CD4-positive, CD25-positive, alpha-beta regulatory T cell (primary cell): Measurements from ENCODE around the gene PELI1. TPM values are rescaled to one million over a fixed set of nuclear protein-coding genes. Genes with fewer than 3 reads are reported as not detected.

ENCODE experiments used
- ATAC-seq, 2 donors: fragments of 150-1000 bp; cut with Tn5 transposase; one replicate each; pipeline ENCODE4 v1.10.0; 2021; ENCODE audit warnings: low read depth in 2 of 2, moderate number of reproducible peaks in 2 of 2, moderate library complexity in 1 of 2
- DNase-seq, 3 donors: peaks; one replicate each; pipeline versions ENCODE4 v3.0.0 to v3.0.0-alpha.2; 2012 to 2022; ENCODE audit warnings: mixed read lengths in 1 of 3
- H3K27ac ChIP-seq: one replicate; pipeline ENCODE4 v1.7.0; 2013; ENCODE audit warnings: mild to moderate bottlenecking, low read length; ENCODE audit not compliant: insufficient read depth, poor library complexity, severe bottlenecking
- H3K27me3 ChIP-seq: one replicate; pipeline ENCODE4 v1.7.0; 2013; ENCODE audit warnings: low read length; ENCODE audit not compliant: control insufficient read depth, insufficient read depth
- H3K36me3 ChIP-seq: one replicate; pipeline ENCODE4 v1.7.0; 2013; ENCODE audit warnings: mild to moderate bottlenecking, low read length, moderate library complexity; ENCODE audit not compliant: control insufficient read depth, insufficient read depth
- H3K4me1 ChIP-seq: 2 replicates; pipeline ENCODE4 v1.7.0; 2013; ENCODE audit warnings: mild to moderate bottlenecking, low read length; ENCODE audit not compliant: insufficient read depth, control insufficient read depth, poor library complexity, severe bottlenecking
- H3K4me3 ChIP-seq: one replicate; pipeline ENCODE4 v1.7.0; 2013; ENCODE audit warnings: low read depth, mild to moderate bottlenecking, low read length, moderate library complexity
- H3K9me3 ChIP-seq, 2 experiments: 1 replicate in 1 of 2; 2 replicates in 1 of 2; pipeline ENCODE4 v1.7.0; 2013; ENCODE audit warnings: low read length in 2 of 2, mild to moderate bottlenecking in 1 of 2, moderate library complexity in 1 of 2; ENCODE audit not compliant: control insufficient read depth in 2 of 2
- H3K27ac Mint-ChIP-seq, 3 donors: one replicate each; pipeline ENCODE4 v1.8.0; 2020 to 2022; ENCODE audit warnings: mild to moderate bottlenecking in 3 of 3, mixed read lengths in 3 of 3, moderate library complexity in 2 of 3
- H3K27me3 Mint-ChIP-seq: one replicate; pipeline ENCODE4 v1.8.0; 2022; ENCODE audit warnings: mild to moderate bottlenecking, mixed read lengths
- H3K36me3 Mint-ChIP-seq: one replicate; pipeline ENCODE4 v1.8.0; 2020; ENCODE audit warnings: mixed read lengths
- H3K4me1 Mint-ChIP-seq, 4 donors: one replicate each; pipeline ENCODE4 v1.8.0; 2020 to 2022; ENCODE audit warnings: mixed read lengths in 4 of 4, mild to moderate bottlenecking in 1 of 4
- H3K4me3 Mint-ChIP-seq, 4 donors: one replicate each; pipeline ENCODE4 v1.8.0; 2020 to 2022; ENCODE audit warnings: mild to moderate bottlenecking in 4 of 4, mixed read lengths in 4 of 4, moderate library complexity in 3 of 4
- H3K9me3 Mint-ChIP-seq, 7 donors: one replicate each; pipeline ENCODE4 v1.8.0; 2020 to 2022; ENCODE audit warnings: mixed read lengths in 7 of 7, mild to moderate bottlenecking in 3 of 7, moderate library complexity in 2 of 7
- polyA plus RNA-seq, 4 donors: library from polyadenylated mRNA; unstranded; fragments of 300-500 nt; fragmentation: Illumina TruSeq; gene quantifications; one replicate each; pipeline ENCODE4 v1.2.3, GENCODE V29; 2021
- total RNA-seq: library from RNA; stranded (reverse); gene quantifications from one replicate; pipeline ENCODE4 v1.2.3, GENCODE V29; 2022

Gene PELI1
- total and polyA plus RNA-seq, 5 donors from 2014 or later = 32.9 to 405 (median 34.2) TPM

- no peaks in the 10 kb centered on the region for H3K27me3 ChIP-seq
- Mint-ChIP-seq H3K27me3 (no peaks in the 10 kb centered on the region), H3K36me3 (peaks cover 15% of the 10 kb centered on the region), H3K4me1 (peaks cover 54 to 90% (median 69%) of the 10 kb centered on the region in 4 donors), H3K27ac (no peak overlapping the region), H3K4me3 (peak overlapping the region in 2 of 4 donors; percentile 15 to 46), H3K9me3 (peaks cover 0 to 2% (median 0%) of the 10 kb centered on the region in 7 donors)
- H3K9me3 ChIP-seq = no peaks in the 10 kb centered on the region
- DNase-seq = no peak
- H3K4me1 ChIP-seq = peaks cover 30% of the 10 kb centered on the region
- no peak overlapping the region for H3K27ac ChIP-seq
- no peak for ATAC-seq
- H3K4me3 ChIP-seq = no peak overlapping the region
- peaks cover 10% of the 10 kb centered on the region for H3K36me3 ChIP-seq
These were observed 23.3 kb downstream of the PELI1 start for GRCh38 chr2:64120928-64121327.

GRCh38 chr2:64120008-64120407 is 24.2 kb downstream of the PELI1 start:
- Histone ChIP-seq H3K27ac (no peak overlapping the region), H3K27me3 (no peaks in the 10 kb centered on the region), H3K4me3 (peak overlapping the region; percentile 35), H3K36me3 (peaks cover 10% of the 10 kb centered on the region), H3K9me3 (no peaks in the 10 kb centered on the region), H3K4me1 (peaks cover 37% of the 10 kb centered on the region)
- ATAC-seq (no peak), DNase-seq (no peak)
- Mint-ChIP-seq H3K4me1 (peaks cover 57 to 92% (median 70%) of the 10 kb centered on the region in 4 donors), H3K9me3 (peaks cover 0 to 2% (median 0%) of the 10 kb centered on the region in 7 donors), H3K27ac (no peak overlapping the region), H3K27me3 (no peaks in the 10 kb centered on the region), H3K36me3 (peaks cover 15% of the 10 kb centered on the region), H3K4me3 (peak overlapping the region in 1 of 4 donors; percentile 44)

DNA sequence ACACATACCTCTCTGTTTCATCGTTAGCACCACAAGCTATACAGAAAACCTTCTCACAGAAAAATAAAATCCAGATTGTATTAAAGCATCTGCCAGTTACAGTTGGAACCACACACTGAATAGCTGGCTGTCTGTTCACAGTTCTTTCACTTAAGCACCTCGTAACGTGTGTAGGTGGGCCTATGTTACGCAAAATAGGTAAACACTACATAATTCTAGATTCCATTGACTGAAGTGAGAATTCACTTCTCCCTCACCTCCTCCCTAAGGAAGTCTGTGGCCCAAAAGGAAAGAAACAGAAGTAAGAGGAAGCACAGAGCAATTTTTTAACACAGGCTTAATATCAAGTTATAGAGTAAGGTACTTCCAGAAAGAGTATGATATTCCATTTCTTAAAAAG is 24.9 kb downstream of the PELI1 start:
- Histone ChIP-seq H3K9me3 (no peaks in the 10 kb centered on the region), H3K27me3 (no peaks in the 10 kb centered on the region), H3K4me3 (peak overlapping the region; percentile 35), H3K27ac (no peak overlapping the region), H3K4me1 (peaks cover 43% of the 10 kb centered on the region), H3K36me3 (peaks cover 10% of the 10 kb centered on the region)
- DNase-seq (no peak), ATAC-seq (peak in 1 of 2 donors; percentile 21)
- H3K27me3 Mint-ChIP-seq = no peaks in the 10 kb centered on the region
- peaks cover 10% of the 10 kb centered on the region for H3K36me3 Mint-ChIP-seq
- peak overlapping the region in 1 of 3 donors; percentile 8 for H3K27ac Mint-ChIP-seq
- H3K4me1 Mint-ChIP-seq = peaks cover 59 to 92% (median 70%) of the 10 kb centered on the region in 4 donors
- H3K4me3 Mint-ChIP-seq = peak overlapping the region in 3 of 4 donors; percentile 37 to 72 (median 49)
- peaks cover 0 to 2% (median 0%) of the 10 kb centered on the region in 7 donors for H3K9me3 Mint-ChIP-seq

DNA sequence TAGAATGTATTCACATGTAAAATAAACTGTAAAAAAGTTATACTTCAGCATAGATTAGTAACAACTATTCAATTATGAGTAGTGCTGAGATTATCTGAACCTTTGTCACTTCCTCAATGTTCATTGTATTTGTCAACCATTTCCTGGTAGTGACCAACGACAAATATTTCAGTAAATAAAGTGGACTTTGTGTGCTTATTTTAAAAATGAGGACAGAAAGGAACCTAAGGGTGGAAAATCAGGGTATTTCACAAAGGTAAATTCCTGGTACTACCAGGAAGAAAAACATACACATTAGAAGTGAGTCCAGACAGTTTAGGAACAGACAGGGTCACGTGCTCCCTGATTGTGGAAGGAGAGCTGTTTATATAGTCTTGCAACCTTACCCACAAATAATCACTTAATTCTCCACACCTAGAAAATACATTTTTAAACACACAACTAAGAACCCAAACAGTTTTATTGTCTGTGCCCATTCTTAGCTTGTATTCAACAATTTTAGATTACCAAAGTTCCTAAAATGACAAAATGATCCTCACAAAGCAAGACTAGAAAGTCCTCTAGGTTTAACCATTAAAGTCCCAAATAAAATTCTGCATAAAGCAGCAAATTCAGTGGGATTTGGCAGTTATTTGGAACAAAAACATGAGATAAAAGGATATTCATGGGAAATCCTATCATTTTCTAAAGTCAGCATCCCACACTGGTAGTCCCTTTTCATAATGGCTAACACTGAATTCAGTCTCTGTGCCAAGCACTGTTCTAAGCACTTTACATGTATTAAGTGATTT is 28.2 kb downstream of the PELI1 start:
- Histone ChIP-seq H3K4me1 (peaks cover 58% of the 10 kb centered on the region), H3K27me3 (no peaks in the 10 kb centered on the region), H3K27ac (peak overlapping the region; percentile 59), H3K4me3 (peak overlapping the region; percentile 78), H3K36me3 (peaks cover 3% of the 10 kb centered on the region), H3K9me3 (no peaks in the 10 kb centered on the region)
- Mint-ChIP-seq H3K4me3 (peak overlapping the region; percentile 8 to 71 (median 38)), H3K36me3 (peaks cover 6% of the 10 kb centered on the region), H3K27ac (peak overlapping the region; percentile 50 to 65 (median 64)), H3K9me3 (no peaks in the 10 kb centered on the region), H3K27me3 (no peaks in the 10 kb centered on the region), H3K4me1 (peaks cover 55 to 95% (median 72%) of the 10 kb centered on the region in 4 donors)
- ATAC-seq = no peak
- no peak for DNase-seq

- Histone ChIP-seq H3K27ac (peak overlapping the region; percentile 59), H3K27me3 (no peaks in the 10 kb centered on the region), H3K4me1 (peaks cover 66% of the 10 kb centered on the region), H3K36me3 (no peaks in the 10 kb centered on the region), H3K4me3 (peak overlapping the region; percentile 78), H3K9me3 (no peaks in the 10 kb centered on the region)
- ATAC-seq (no peak), DNase-seq (no peak)
- peak overlapping the region; percentile 64 to 78 (median 78) for H3K27ac Mint-ChIP-seq
- H3K9me3 Mint-ChIP-seq = no peaks in the 10 kb centered on the region
- H3K36me3 Mint-ChIP-seq = peaks cover 4% of the 10 kb centered on the region
- H3K4me3 Mint-ChIP-seq = peak overlapping the region; percentile 29 to 80 (median 52)
- H3K4me1 Mint-ChIP-seq = peaks cover 55 to 96% (median 77%) of the 10 kb centered on the region in 4 donors
- H3K27me3 Mint-ChIP-seq = no peaks in the 10 kb centered on the region
These were observed 29.3 kb downstream of the PELI1 start for GRCh38 chr2:64114912-64115277.

DNA sequence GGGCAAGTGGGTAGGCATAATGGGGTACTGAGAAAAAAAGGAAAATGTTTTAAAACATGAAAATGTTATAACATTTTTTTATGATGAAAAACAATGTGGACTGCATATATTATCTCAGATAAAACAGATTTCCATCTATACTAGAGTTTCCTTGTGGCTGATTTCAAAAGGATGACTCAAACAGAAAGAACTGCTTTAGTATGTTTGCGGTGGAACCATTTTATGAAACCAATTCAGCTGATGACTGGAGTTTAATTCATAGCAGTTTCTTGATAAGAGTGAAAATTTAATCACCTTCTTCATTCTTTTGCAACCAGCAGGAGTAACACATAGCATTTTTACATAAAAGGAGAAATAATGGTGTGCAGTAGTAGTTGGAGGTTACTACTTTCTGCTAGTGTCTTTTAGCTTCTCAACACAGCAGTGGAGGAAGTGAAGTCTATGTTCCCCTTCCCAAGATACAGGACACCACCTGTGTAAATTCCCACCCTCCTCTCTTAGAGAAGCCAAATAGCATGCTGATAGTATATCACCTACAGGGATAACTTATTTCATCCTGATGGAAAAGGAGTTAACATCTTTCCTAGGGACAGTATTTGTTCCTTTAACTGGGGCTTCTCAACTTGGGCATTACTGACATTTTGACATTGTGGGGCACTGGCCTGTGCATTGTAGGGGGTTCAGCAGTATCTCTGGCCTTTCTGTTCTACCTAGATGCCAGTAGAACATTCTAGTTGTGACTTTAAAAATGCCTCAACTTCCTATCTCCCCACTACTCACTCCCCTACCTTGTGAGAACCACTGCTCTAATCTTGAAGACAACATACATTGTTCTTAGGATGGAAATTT is 29.9 kb downstream of the PELI1 start:
- peak overlapping the region; percentile 64 to 78 (median 78) for H3K27ac Mint-ChIP-seq
- peak overlapping the region; percentile 59 for H3K27ac ChIP-seq

GRCh38 chr2:64112016-64112415 is 32.2 kb downstream of the PELI1 start:
- Mint-ChIP-seq H3K4me1 (peaks cover 60 to 97% (median 76%) of the 10 kb centered on the region in 4 donors), H3K9me3 (peaks cover 0 to 2% (median 0%) of the 10 kb centered on the region in 7 donors), H3K36me3 (peaks cover 15% of the 10 kb centered on the region), H3K4me3 (peak overlapping the region in 1 of 4 donors; percentile 41), H3K27ac (no peak overlapping the region), H3K27me3 (no peaks in the 10 kb centered on the region)
- peaks cover 12% of the 10 kb centered on the region for H3K36me3 ChIP-seq
- H3K9me3 ChIP-seq = no peaks in the 10 kb centered on the region
- ATAC-seq = no peak
- H3K4me1 ChIP-seq = peaks cover 77% of the 10 kb centered on the region
- H3K4me3 ChIP-seq = peak overlapping the region; percentile 35
- H3K27ac ChIP-seq = no peak overlapping the region
- H3K27me3 ChIP-seq = no peaks in the 10 kb centered on the region
- DNase-seq = no peak

More for the DNA sequence above, 29.9 kb downstream of the PELI1 start:
- peak overlapping the region; percentile 78 for H3K4me3 ChIP-seq
- peaks cover 0 to 2% (median 0%) of the 10 kb centered on the region in 7 donors for H3K9me3 Mint-ChIP-seq
- H3K4me1 Mint-ChIP-seq = peaks cover 57 to 96% (median 79%) of the 10 kb centered on the region in 4 donors
- H3K36me3 Mint-ChIP-seq = peaks cover 4% of the 10 kb centered on the region
- peak overlapping the region; percentile 34 to 80 (median 74) for H3K4me3 Mint-ChIP-seq
- DNase-seq = peak in 2 of 3 donors; percentile 60 to 84
- no peaks in the 10 kb centered on the region for H3K36me3 ChIP-seq
- no peaks in the 10 kb centered on the region for H3K27me3 Mint-ChIP-seq
- H3K4me1 ChIP-seq = peaks cover 69% of the 10 kb centered on the region
- H3K9me3 ChIP-seq = no peaks in the 10 kb centered on the region
- no peaks in the 10 kb centered on the region for H3K27me3 ChIP-seq
- ATAC-seq = peak; percentile 77 to 78
